Tibial artery (tissue), 4 donors: ENCODE measurements around the gene TSSC4.
"Not testable (repeated sequence)": the region's sequence is repeated elsewhere in the genome, so short reads cannot be mapped to it uniquely, and the experiment has no call there.

ENCODE experiments used
- DNase-seq, 2 donors: peaks; one replicate each; pipeline ENCODE4 v3.0.0-alpha.2; 2019
- H3K27ac ChIP-seq, 2 donors: fragments of 200-600 bp; sonication (generic) in 1 of 2; 1 replicate in 1 of 2; 2 replicates in 1 of 2; pipeline ENCODE4 v1.5.1; 2018 to 2019; ENCODE audit warnings: mild to moderate bottlenecking in 1 of 2
- H3K27me3 ChIP-seq, 2 donors: fragments of 200-600 bp; sonication (generic) in 1 of 2; one replicate each; pipeline versions ENCODE4 v1.5.1 to v1.6.0; 2016 to 2019
- H3K36me3 ChIP-seq, 3 donors: fragments of 200-600 bp; sonication (generic) in 2 of 3; one replicate each; pipeline ENCODE4 v1.5.1; 2016 to 2019; ENCODE audit warnings: mild to moderate bottlenecking in 2 of 3
- H3K4me1 ChIP-seq, 4 donors: fragments of 200-600 bp; sonication (generic) in 2 of 4; 1 replicate in 3 of 4; 2 replicates in 1 of 4; pipeline ENCODE4 v1.5.1; 2016 to 2019
- H3K4me3 ChIP-seq, 2 donors: fragments of 200-600 bp; sonication (generic) in 1 of 2; 1 replicate in 1 of 2; 2 replicates in 1 of 2; pipeline ENCODE4 v1.5.1; 2018 to 2019; ENCODE audit warnings: mild to moderate bottlenecking in 2 of 2
- H3K9me3 ChIP-seq, 3 donors: fragments of 200-600 bp; sonication (generic) in 1 of 3; one replicate each; pipeline ENCODE4 v1.5.1; 2016 to 2019
- CTCF ChIP-seq, 2 experiments: fragments of 200-600 bp in 1 of 2; fragments of 450-650 bp in 1 of 2; IDR thresholded peaks; one replicate each; pipeline ENCODE4 v1.5.1; 2017 to 2019; ENCODE audit warnings: antibody characterized with exemption in 2 of 2, mild to moderate bottlenecking in 1 of 2, moderate library complexity in 1 of 2
- intact Hi-C: fragments of 100-400 bp; cut with DNase I; formaldehyde crosslinking; loops from one replicate; pipeline ENCODE4 v1.15.0; 2023; ENCODE audit warnings: low total_unique reads

Gene TSSC4

GRCh38 chr11:2400069-2400761 lies at the start of gene TSSC4:
Gene TSSC4, plus strand, starts transcription at chr11:2400750. Its CDS starts 1,884 bp downstream, at chr11:2402634.
- peaks cover 33 to 63% (median 44%) of the 10 kb centered on the region in 3 donors for H3K36me3 ChIP-seq
- intact Hi-C loops: loop anchor here (10.0 kb wide), 1 partner anchor 505 kb away; a partner anchor contains a TSS

GRCh38 chr11:2351701-2352100 lies 48.8 kb upstream of the TSSC4 start:
- H3K4me1 ChIP-seq: no peaks in the 10 kb centered on the region
- H3K27me3 ChIP-seq: no peaks in the 10 kb centered on the region
- H3K27ac ChIP-seq: no peak overlapping the region
- TF ChIP-seq CTCF (IDR thresholded peaks at IDR 0.05): no peak
- H3K9me3 ChIP-seq: peaks cover 0 to 10% (median 7%) of the 10 kb centered on the region in 3 donors
- no peaks in the 10 kb centered on the region for H3K36me3 ChIP-seq
- no peak overlapping the region for H3K4me3 ChIP-seq
- intact Hi-C loops: no loop called here
- no peak for DNase-seq

More at GRCh38 chr11:2400069-2400761, at the start of gene TSSC4:
- Histone ChIP-seq H3K4me1 (peaks cover 0 to 31% (median 26%) of the 10 kb centered on the region in 4 donors), H3K27ac (peak within 1 kb of the TSS; percentile 95 to 99), H3K9me3 (no peaks in the 10 kb centered on the region), H3K27me3 (no peaks in the 10 kb centered on the region), H3K4me3 (peak within 1 kb of the TSS; percentile 80 to 95)
- TF ChIP-seq CTCF (IDR thresholded peaks at IDR 0.05): peak; percentile 96 to 98
- DNase-seq: peak; percentile 100

- intact Hi-C loops: no loop called here
- Histone ChIP-seq H3K27ac (no peak overlapping the region), H3K4me1 (no peaks in the 10 kb centered on the region), H3K36me3 (no peaks in the 10 kb centered on the region), H3K27me3 (no peaks in the 10 kb centered on the region), H3K4me3 (no peak overlapping the region), H3K9me3 (peaks cover 0 to 10% (median 7%) of the 10 kb centered on the region in 3 donors)
- no peak for TF ChIP-seq CTCF (IDR thresholded peaks at IDR 0.05)
- DNase-seq: no peak
These were observed 48.1 kb upstream of the TSSC4 start for GRCh38 chr11:2352420-2352819.

GRCh38 chr11:2355000-2355644 lies 45.4 kb upstream of the TSSC4 start:
- DNase-seq: no peak
- Histone ChIP-seq H3K27me3 (no peaks in the 10 kb centered on the region), H3K4me3 (no peak overlapping the region), H3K27ac (no peak overlapping the region), H3K9me3 (no peaks in the 10 kb centered on the region), H3K4me1 (no peaks in the 10 kb centered on the region), H3K36me3 (no peaks in the 10 kb centered on the region)
- TF ChIP-seq CTCF (IDR thresholded peaks at IDR 0.05): no peak
- intact Hi-C loops: no loop called here

GRCh38 chr11:2357246-2357645 lies 43.3 kb upstream of the TSSC4 start:
- Histone ChIP-seq H3K27ac (no peak overlapping the region), H3K9me3 (no peaks in the 10 kb centered on the region), H3K27me3 (no peaks in the 10 kb centered on the region), H3K4me3 (no peak overlapping the region), H3K4me1 (no peaks in the 10 kb centered on the region), H3K36me3 (no peaks in the 10 kb centered on the region)
- no peak for TF ChIP-seq CTCF (IDR thresholded peaks at IDR 0.05)
- no peak for DNase-seq
- intact Hi-C loops: no loop called here

- intact Hi-C loops, H3K9me3 ChIP-seq, H3K4me3 ChIP-seq, H3K27ac ChIP-seq, H3K36me3 ChIP-seq, H3K4me1 ChIP-seq, DNase-seq, H3K27me3 ChIP-seq: not testable (repeated sequence)
These were observed 42.9 kb upstream of the TSSC4 start for GRCh38 chr11:2357651-2358050.
